Liver (tissue), 3 donors: ENCODE data around the gene PLEKHA6.

ENCODE experiments used
- HNF4A ChIP-seq, 2 donors: conservative IDR thresholded peaks; 2 replicates each; pipeline ENCODE4 v1.6.1; 2016; ENCODE audit warnings: antibody characterized with exemption in 2 of 2, mild to moderate bottlenecking in 2 of 2
- JUND ChIP-seq, 2 donors: IDR thresholded peaks; 2 replicates each; pipeline ENCODE4 v1.6.1; 2016; ENCODE audit warnings: antibody characterized with exemption in 2 of 2
- NR2F2 ChIP-seq: IDR thresholded peaks from 2 replicates; pipeline ENCODE4 v1.6.1; 2016; ENCODE audit warnings: antibody characterized with exemption
- RAD21 ChIP-seq, 2 donors: IDR thresholded peaks; 2 replicates each; pipeline ENCODE4 v1.6.1; 2016; ENCODE audit warnings: antibody characterized with exemption in 2 of 2, mild to moderate bottlenecking in 2 of 2
- TF ChIP-seq, protein P1 (sequence below): IDR thresholded peaks from 2 replicates; pipeline ENCODE4 v1.6.1; 2016; ENCODE audit warnings: antibody characterized with exemption
- TF ChIP-seq, protein P2 (sequence below): IDR thresholded peaks from 2 replicates; pipeline ENCODE4 v1.6.1; 2016; ENCODE audit warnings: antibody characterized with exemption
- TF ChIP-seq, protein P3 (sequence below): fragments of 150-350 bp; IDR thresholded peaks from 2 replicates; pipeline ENCODE4 v1.5.1; 2017; ENCODE audit warnings: improper control_type of control experiment, low read depth, low read length; ENCODE audit not compliant: missing input control
- donor health status: healthy.
- donor health status: healthy.

- TF ChIP-seq, protein P1, sequence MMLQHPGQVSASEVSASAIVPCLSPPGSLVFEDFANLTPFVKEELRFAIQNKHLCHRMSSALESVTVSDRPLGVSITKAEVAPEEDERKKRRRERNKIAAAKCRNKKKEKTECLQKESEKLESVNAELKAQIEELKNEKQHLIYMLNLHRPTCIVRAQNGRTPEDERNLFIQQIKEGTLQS = no peak
- TF ChIP-seq JUND (IDR thresholded peaks at IDR 0.05) = no peak
- TF ChIP-seq, protein P2, sequence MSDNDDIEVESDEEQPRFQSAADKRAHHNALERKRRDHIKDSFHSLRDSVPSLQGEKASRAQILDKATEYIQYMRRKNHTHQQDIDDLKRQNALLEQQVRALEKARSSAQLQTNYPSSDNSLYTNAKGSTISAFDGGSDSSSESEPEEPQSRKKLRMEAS = no peak
- TF ChIP-seq, protein P3, sequence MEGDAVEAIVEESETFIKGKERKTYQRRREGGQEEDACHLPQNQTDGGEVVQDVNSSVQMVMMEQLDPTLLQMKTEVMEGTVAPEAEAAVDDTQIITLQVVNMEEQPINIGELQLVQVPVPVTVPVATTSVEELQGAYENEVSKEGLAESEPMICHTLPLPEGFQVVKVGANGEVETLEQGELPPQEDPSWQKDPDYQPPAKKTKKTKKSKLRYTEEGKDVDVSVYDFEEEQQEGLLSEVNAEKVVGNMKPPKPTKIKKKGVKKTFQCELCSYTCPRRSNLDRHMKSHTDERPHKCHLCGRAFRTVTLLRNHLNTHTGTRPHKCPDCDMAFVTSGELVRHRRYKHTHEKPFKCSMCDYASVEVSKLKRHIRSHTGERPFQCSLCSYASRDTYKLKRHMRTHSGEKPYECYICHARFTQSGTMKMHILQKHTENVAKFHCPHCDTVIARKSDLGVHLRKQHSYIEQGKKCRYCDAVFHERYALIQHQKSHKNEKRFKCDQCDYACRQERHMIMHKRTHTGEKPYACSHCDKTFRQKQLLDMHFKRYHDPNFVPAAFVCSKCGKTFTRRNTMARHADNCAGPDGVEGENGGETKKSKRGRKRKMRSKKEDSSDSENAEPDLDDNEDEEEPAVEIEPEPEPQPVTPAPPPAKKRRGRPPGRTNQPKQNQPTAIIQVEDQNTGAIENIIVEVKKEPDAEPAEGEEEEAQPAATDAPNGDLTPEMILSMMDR = no peak
- TF ChIP-seq RAD21 (IDR thresholded peaks at IDR 0.05) = no peak
- TF ChIP-seq HNF4A (conservative IDR thresholded peaks at IDR 0.05) = no peak
- no peak for TF ChIP-seq NR2F2
Observed at GRCh38 chr1:204334455-204334854, 25.3 kb downstream of the PLEKHA6 start.
